Measurements from ENCODE around the gene RNF169.

Gene RNF169

DNA sequence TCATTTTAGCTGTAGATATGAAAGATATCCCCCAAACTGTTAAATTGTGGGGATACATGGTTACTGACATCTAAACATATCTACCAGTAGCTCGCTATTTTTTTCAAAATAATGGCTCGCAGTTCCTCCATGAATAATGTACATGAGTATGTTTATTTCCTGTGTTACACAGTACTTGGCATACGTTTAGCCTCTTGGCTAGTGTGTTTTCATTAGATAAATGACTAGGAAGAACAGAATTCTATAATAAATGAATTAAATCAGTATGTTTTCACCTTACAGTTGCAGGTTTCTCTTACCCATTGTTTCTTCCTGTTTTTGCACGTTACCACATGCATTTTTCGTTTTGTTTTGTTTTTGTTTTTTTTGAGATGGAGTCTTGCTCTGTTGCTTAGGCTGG, 21.8 kb downstream of the RNF169 start:
- no peak for DNase-seq (ENCODE audit: low read depth in 2 of 2)

DNA sequence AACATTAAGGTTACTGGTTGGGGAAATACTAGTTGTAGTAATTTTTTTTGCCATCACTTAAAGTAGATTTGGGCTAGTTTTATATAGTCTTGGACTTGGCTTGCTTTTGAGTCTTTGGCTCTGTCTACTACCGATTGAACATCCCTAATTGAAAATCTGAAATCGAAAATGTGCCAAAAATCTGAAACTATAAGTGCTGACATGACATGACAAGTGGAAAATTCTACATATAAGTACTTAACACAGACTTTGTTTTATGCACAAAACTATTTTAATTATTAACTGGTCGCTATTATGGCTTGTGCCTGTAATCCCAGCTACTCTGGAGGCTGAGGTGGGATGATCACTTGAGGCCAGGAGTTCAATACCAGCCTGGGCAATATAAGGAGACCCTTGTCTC, 22.5 kb downstream of the RNF169 start:
- DNase-seq (ENCODE audit: low read depth in 2 of 2) = no peak

DNA sequence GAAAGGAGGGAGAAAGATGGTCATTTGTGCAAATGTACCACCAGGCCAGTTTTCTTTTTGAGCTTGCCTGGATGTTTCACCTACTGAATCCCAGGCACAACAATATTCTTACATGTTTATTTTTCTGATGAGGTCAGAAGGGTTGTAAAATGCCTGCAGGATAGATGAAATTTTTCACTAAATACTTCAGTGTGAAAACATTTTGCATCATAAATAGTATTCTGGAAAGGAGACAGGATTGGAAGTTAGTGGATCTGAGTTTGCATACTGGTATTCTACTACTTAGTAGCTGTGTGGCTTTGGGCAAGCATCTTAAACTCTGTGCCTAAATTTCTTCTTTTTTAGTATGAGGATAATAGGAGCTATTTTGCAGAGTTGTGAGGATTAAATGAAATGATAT, 24.8 kb downstream of the RNF169 start:
- no peak for DNase-seq (ENCODE audit: low read depth in 2 of 2)

DNA sequence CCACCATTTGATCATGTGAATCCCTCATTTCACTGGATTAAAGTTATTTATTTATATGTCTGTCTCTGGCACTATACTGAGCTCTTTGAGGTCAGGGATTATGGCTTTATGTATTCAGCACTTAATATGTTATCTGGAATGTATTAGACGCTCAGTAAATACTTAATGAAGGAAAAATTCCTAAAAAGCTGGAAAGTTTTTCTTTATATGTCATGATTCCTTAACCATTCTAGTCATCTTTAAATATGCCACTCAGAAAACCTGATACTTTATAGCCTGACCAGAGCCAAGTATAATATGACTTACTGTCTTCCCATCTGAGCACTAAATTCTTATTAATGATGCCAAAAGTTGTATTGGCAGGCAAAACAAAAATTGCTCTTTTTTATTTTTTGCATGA, 27.1 kb downstream of the RNF169 start:
- DNase-seq (ENCODE audit: low read depth in 2 of 2) = no peak

DNA sequence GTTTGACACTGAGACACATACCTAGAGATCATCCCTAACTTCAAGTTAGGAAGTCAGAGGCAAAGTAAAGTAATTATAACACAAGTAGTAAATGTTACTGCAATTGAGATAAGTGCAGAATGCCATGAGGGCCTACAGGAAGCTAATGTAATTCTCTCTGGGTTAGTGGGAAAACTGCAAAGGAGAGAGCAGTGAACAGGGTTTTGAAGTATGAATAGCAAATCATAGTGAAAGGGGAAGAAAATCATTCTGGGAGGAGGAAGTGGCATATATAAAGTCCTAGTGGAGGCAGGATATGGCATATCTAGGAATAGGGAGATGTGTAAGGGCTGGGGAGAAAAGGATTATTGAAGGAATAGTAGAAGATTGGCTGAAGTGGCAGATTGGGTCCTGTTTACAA, 27.9 kb downstream of the RNF169 start:
- DNase-seq (ENCODE audit: low read depth in 2 of 2) = no peak

DNA sequence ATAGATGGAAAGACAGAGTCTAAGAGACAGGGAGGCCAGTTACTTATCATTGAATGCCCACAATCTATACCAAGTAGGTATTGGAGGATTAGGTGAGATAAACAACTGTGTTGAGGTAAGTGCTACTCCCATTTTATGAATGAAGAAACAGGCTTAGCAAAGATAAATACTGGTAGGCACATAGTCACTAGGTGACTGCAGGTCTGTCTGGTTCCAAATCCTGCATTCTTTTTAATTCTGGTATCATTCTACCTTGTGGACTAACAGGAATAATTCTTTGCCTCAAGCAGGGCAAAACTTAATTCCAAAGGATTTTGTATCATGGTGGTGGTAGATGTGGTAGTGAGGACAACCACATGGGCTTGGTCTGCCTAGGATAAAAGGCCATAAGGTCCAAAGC, 28.4 kb downstream of the RNF169 start:
- DNase-seq (ENCODE audit: low read depth in 2 of 2) = no peak

DNA sequence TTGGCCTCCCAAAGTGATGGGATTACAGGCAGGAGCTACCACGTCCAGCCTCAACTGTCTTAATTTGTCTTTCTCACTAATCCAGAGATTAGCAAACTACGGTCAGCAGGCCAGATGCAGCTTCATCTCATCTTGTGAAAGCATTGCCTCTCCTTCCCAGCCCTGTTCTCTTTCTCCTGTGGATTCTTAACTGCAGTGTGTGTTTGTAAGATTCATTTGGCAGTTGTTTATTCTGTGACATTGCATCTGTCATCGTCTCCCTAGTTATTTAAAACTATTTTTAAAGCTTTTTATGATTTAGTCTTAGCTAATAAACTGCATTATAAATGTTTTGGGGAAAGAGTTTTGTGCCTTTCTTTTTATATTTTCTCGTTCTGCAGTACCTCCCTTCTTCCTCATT, 29.2 kb downstream of the RNF169 start:
- DNase-seq (ENCODE audit: low read depth in 2 of 2) = no peak

DNA sequence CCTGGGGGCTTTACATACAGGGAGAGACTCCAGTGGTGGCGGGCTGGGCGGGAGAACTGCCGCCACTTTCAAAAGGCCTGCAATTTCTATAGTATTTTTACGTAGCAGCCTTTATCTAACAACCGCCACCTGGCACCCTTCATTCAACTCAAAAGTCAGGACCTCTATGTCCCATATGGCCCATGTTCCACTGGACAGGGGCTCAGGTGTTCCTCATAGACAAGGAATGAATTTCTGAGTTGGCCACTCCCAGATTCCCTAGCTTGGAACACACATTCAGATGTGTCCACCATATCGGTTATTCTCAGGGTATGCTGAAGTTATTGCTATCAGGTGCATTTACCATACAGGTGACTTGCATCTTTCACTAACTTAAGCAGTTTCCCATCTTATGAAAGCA, 29.9 kb downstream of the RNF169 start:
- DNase-seq (ENCODE audit: low read depth in 2 of 2) = no peak

DNA sequence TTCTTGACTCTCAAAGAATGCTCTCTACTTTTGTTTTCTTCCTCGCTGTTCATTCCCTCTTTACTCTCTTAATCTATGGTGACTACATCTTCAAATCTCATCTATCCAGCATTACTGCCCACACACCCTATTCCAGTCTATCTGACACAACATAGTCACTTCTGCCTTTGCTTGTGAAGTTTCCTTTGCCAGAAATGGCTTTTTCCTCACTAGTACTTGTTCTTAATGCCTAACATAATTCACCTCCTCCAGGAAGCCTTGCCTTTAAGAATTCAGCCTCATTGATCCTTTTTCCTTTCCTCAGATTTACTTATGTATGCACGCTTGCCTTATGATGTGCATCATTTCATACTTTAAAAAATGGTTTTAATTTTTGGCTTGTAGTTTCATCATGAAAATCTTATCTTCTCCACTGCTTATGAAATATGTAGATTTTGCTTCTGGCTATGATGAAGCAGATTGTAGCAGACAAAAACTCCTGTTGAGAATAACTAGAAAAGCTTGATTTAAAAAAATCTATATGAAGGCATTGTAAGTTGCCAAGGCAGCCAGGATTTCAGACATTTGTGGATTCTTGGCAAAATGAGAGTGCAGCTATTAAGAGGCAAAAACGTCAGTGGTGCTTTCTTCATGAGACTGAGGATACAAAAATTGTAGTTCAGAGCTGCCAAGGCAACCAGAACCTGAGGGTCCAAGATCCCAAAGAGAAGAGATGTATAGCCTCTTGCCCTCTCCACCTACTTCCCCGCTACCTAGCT, 31.8 kb downstream of the RNF169 start:
- DNase-seq (ENCODE audit: low read depth in 2 of 2) = no peak

DNA sequence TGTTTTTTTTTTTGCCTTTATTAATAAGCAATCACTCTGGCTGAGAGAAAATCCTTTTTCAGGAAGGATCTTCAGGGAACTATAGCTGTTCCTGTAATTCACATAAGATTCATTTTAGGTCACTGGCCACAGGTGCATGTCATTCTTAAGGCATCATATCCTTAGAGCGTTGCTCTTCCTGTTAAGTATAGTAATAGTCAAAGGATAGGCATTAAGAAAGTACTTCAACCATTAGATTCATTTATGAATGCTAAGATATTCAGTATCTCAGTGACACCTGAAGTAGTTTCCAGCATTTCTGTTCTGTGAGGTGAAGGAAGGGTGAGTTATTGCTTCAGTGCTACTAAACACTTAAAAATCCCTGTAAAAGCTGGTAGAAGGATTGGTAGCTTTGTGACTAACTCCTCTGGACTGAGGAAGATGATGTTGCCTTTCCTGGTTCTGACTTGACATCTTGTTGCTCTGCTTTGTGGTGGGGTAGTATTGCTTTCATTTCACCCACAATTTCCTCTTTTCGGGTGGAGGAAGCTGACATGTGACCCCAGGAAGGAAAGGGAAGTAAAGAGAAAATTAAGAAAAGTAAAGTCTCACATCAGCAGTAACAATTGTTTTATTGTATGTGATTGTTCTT, 34.7 kb downstream of the RNF169 start:
- DNase-seq (ENCODE audit: low read depth in 2 of 2) = no peak

DNA sequence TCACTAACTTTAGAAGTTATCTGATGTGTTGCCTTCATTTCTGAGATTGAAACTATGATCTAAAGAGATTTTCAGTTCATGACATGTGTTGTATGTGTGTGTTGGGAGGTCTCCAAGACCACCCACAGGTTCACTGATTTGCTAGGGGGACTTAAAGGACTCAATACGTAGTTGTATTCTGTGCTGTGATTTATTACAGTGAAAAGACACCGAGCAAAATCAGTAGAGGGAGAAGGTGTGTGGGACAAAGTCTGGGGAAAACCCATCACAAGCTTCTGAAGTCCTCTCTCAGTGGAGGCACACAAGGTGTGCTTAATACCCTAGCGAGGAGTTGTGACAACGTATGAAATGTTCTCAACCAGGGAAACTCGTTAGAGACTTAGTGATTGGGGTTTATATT, 35.6 kb downstream of the RNF169 start:
- no peak for DNase-seq (ENCODE audit: low read depth in 2 of 2)

DNA sequence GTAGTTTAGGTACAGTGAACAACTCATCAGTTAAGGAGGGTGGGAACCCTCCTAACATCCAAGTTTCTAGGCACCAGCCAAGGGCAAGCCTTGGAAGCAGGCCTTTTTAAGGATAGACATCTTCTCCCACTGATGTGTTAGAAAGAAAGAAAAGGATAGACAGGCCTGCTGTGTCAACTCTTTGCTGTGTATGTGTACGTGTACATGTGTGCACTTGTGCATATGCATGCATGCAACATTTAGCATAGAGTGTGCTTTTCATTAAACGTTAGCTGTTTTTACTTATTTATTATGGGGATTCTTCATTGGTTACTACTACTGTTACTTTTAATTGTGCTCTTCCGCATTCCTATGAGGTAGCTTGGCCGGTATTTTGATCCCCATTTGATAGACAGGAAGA, 36.1 kb downstream of the RNF169 start:
- no peak for DNase-seq (ENCODE audit: low read depth in 2 of 2)

DNA sequence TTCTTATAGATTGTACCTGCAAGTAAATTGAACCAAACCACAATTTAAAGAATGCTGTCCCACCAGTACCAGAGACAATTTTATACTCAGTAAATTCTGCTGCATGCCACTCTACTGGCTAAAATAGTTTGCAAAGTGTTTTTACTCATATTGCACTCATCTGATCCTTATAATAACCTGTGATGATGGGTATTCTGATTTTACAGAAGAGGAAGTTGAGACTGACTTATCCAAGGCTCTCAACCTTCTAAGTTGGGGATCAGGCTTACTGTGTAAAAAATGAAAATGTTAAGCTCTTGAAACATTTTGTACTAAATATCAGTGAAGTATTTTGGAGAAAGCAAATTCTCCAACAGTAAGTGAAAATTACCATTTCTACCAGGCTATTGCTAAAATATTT, 37.9 kb downstream of the RNF169 start:
- DNase-seq (ENCODE audit: low read depth in 2 of 2) = no peak

DNA sequence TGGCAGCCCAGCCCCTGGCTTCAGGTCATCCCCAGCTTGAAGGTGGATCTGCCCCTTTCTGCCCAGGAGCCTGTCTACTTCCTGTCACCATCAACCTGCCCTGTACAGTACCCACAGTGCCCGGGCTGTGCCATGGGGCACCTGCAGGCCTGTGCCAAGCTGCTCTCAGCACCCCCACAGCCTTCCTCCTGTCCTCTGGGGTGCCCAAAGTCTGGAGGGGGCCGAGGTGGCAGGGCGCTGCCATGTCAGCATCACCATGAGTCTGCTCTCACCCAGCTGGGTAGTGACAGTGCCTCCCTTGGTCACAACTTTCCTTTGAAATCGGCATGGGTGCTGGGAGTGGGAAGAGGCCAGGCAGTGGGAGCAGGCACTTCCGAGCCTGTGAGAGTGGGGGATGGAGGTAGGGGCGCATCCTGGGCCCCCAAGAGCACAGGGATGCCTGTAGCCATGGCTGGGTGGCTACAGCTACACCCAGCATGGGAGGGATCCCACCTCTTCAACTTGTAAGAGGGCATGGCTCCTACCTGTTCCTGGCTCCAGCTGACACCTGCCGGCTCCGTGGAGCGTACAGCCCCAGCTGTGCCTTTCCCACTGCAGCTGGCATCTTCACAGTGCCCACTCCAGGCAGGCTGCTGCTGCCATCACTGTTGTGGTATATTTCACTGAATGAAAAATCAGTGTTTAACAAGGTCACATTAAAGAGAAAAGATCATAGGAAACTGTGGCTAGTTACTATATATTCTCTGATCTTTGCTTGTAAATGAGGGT, 42.9 kb downstream of the RNF169 start:
- DNase-seq (ENCODE audit: low read depth in 2 of 2) = no peak

DNA sequence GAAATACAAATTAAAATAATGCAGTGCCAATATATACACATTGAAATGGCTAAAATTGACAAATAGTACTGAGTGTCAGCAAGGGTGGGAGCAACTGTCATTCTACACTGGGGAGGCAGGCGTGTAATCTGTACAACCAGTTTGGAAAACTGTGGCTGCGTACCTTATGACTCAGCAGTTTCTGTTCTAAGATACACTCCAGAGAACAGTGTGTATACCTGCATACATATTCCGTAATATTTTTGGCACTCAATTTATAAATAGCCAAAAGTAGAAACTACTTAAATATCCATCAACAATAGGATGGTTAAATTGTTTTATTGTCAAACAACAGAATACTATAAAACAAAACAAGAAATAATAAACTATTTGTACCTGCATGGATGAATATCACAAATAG, 57.6 kb downstream of the RNF169 start:
- DNase-seq (ENCODE audit: low read depth in 2 of 2) = no peak

DNA sequence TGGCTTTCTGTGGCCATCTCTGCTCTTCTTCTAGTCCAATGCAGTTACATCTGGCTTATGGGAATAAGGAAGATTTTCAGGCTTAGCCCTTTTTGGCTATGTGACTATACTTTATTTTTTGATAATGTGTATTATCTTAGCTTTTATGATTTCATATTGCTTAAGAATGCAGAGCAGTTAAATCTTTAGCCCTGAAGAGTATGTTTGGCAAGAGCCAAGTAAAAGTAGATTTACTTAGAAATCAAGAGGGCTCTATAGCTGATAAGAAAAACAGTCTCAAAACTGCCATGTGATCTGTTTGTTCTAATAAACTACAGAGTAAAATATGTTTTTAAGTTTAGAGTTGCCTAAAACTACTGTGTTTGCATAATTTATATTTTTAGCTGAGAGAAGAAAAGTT, 61.2 kb downstream of the RNF169 start:
- DNase-seq (ENCODE audit: low read depth in 2 of 2) = no peak

DNA sequence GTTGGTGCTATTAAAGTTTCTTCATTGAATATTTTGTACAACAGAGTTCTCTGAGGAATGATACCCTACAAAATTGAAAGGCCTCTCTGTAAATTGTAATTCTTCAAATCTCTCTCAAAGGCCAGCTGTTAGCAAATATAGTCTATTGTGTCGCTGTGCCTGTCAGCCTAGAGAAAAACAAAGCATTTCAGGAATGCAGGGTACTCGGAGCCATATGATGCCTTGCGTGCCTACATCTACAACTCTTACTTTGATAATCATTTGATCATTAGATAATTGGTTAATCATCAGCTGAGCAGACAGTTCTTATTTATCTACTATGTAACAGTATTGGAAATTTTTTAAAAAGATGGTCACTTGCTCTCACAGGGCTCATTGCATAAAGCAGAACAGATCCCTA, 67.3 kb downstream of the RNF169 start:
- no peak for DNase-seq (ENCODE audit: low read depth in 2 of 2)

DNA sequence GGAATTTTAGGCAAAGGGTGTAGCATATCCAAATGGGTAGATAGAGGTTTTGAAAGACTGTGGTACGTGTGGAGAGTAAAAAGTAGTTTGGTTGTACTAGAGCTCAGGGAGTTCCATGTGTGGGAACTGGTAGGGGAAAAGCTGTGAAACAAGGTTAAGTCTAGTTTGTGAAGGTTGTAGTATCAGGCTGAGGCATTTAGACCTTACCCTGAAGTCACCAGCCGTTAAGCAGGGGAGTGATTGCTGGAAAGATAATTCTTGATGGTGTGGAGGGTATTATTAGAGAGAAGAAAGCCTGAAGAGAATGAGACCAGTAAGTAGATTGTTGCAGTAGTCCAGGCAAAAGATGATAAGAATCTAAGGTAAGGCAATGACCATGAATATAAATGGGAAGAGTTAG, 68.0 kb downstream of the RNF169 start:
- no peak for DNase-seq (ENCODE audit: low read depth in 2 of 2)

DNA sequence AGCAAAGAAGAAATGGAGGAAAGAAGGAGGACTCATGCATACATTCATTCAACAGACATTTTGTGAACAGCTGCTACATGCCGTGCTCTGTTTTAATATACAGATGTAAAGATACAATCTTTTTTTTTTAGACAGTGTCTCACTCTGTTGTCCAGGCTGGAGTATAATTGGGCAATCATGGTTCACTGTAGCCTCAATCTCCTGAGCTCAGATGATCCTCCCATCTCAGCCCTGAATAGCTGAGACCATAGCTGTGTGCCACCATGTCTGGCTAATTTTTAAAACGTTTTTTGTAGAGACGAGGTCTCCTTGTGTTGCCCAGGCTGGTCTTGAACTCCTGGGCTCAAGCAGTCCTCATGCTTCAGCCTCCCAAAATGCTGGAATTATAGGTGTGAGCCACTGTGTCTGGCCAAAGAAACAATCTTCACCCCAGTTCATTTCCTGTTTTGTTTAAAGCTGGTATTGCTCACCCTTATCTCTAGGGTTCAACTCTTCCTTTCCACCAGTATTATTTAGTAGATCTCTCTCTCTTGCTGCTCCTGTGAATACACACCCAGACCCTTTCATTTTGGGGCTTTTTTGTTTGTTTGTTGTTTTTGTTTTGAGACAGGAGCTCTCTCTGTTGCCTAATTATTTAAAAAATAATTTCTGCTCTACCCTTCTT, 69.8 kb downstream of the RNF169 start:
- no peak for DNase-seq (ENCODE audit: low read depth in 2 of 2)

DNA sequence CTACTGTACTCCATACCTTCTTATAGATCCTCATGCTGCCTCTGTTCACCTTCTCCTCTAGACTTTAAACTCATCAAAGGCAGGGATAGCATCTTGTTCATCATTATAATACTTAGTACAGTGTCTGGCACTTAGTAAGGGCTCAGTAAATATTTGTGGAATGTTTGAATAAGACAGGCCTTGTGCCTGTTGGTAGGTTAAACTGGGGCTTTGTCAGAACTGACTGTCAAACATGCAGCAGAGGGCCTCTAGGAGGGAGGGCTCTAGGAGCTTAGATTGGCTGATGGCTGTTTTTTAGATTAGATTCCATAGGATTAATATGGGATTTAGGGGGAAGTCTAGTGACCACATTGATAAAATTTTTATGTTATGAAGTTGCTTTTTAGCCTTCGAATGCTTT, 70.8 kb downstream of the RNF169 start:
- DNase-seq (ENCODE audit: low read depth in 2 of 2) = no peak

DNA sequence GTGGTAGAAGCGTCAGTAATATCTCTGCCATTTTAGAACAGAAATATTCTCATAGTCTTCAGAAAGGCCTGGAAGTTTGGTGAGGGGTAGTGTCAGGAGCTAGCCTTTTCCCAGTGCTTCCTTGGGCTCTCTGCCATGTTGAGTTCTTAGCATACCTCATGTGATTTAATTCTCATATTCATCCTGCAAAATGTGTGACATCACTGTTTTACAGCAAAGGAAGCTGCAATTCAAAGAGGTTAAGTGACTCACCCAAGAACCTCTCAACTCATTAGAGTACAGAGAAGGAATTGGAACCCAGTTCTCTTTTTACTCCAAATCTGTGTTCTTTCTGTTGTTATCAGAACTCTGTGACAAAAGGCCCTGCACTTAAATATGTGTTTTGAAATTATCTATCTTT, 72.1 kb downstream of the RNF169 start:
- DNase-seq (ENCODE audit: low read depth in 2 of 2) = no peak

DNA sequence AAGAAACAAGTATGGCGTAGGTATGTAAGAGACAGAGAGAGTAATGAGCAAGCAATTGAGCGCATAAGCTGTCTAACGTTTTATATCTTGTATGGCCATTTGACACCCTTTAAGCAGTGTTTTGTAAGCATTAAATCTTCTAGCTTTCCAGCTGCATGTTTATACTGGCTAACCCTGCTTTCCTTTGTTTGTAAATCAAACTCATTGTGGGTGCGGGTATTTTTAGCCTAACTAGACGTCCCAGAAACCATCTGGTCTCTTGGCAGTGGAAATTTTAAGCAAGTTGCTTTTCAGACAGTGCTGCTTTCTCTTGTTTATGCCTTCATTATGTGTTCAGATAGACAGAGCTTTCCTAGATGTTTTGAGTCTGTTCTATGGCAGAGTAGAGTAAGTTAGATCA, 73.5 kb downstream of the RNF169 start:
- no peak for DNase-seq (ENCODE audit: low read depth in 2 of 2)
